Endothelial cell of umbilical vein (primary cell): Measurements from ENCODE around the gene FHIT. TPM values are rescaled to one million over a fixed set of nuclear protein-coding genes. Genes with fewer than 3 reads are reported as not detected.

Source experiments
- BruUV-seq: library from RNA; stranded (reverse); fragments of 400-500 nt; replicated peaks from 2 replicates; lab custom pipeline; 2021; lab: Mats Ljungman, UMichigan
- CTCF ChIA-PET: fragments of 300-600, 350-600 bp; sonication (Branson Sonifier 250); formaldehyde crosslinking; loops from one replicate; lab custom pipeline; 2021; ENCODE audit warnings: antibody characterized with exemption, inconsistent platforms; lab: Charles Lee
- POLR2A ChIA-PET: fragments of 300-600, 350-600 bp; sonication (Branson Sonifier 250); formaldehyde crosslinking; loops from one replicate; lab custom pipeline; 2021; ENCODE audit warnings: antibody characterized with exemption, inconsistent platforms; lab: Charles Lee
- DNase-seq: peaks from one replicate; pipeline ENCODE4 v3.0.0-alpha.2; 2011; ENCODE audit warnings: low read depth, low spot score
- FAIRE-seq: peaks from 2 replicates; lab custom pipeline; 2011; peaks lifted over from hg19 to GRCh38; lab: Jason Lieb, UNC
- H2AFZ ChIP-seq: 2 replicates; pipeline ENCODE4 v1.6.0; 2012; ENCODE audit warnings: low read depth, low read length, control low read depth, inconsistent platforms
- H3K27ac ChIP-seq: 2 replicates; pipeline ENCODE4 v1.5.1; 2011; ENCODE audit warnings: low read depth, mild to moderate bottlenecking, control low read depth, low read length, moderate library complexity; ENCODE audit not compliant: insufficient read depth
- H3K27me3 ChIP-seq, 2 experiments: 2 replicates each; pipeline versions ENCODE4 v1.6.0 to v1.6.1; 2011; ENCODE audit warnings: low read length in 2 of 2, mixed read lengths in 1 of 2; ENCODE audit not compliant: control insufficient read depth in 2 of 2, insufficient read depth in 2 of 2
- H3K36me3 ChIP-seq, 2 experiments: 2 replicates in 1 of 2; 3 replicates in 1 of 2; pipeline ENCODE4 v1.5.1; 2011; ENCODE audit warnings: low read length in 2 of 2, mild to moderate bottlenecking in 1 of 2, moderate library complexity in 1 of 2; ENCODE audit not compliant: control insufficient read depth in 2 of 2, insufficient read depth in 2 of 2; ENCODE audit errors: extremely low read depth in 1 of 2
- H3K4me1 ChIP-seq: 3 replicates; pipeline ENCODE4 v1.5.1; 2011; ENCODE audit warnings: mild to moderate bottlenecking, low read length; ENCODE audit not compliant: control insufficient read depth, insufficient read depth; ENCODE audit errors: extremely low read depth
- H3K4me2 ChIP-seq: 2 replicates; pipeline ENCODE4 v1.6.1; 2011; ENCODE audit warnings: low read length, control low read depth, mixed read lengths; ENCODE audit not compliant: insufficient read depth
- H3K4me3 ChIP-seq, 3 experiments: fragments of 200-600 bp in 1 of 3; sonication (generic), shearing (Covaris generic) in 1 of 3; replicated peaks in 1 of 3; 2 replicates each; pipeline ENCODE4 v1.5.1; 2011 to 2016; ENCODE audit warnings: control low read depth in 3 of 3, low read length in 3 of 3, mild to moderate bottlenecking in 2 of 3, inconsistent platforms in 1 of 3, low read depth in 1 of 3, moderate library complexity in 1 of 3; ENCODE audit not compliant: insufficient read depth in 1 of 3
- H3K79me2 ChIP-seq: 2 replicates; pipeline ENCODE4 v1.6.0; 2012; ENCODE audit warnings: low read length, inconsistent platforms; ENCODE audit not compliant: control insufficient read depth, insufficient read depth
- H3K9ac ChIP-seq: replicated peaks from 2 replicates; pipeline ENCODE3; 2011; ENCODE audit warnings: low read length, control low read depth; ENCODE audit not compliant: insufficient read depth; ENCODE audit errors: extremely low read depth
- H3K9me1 ChIP-seq: replicated peaks from 3 replicates; pipeline ENCODE4 v1.6.0; 2011; ENCODE audit warnings: mild to moderate bottlenecking, low read length; ENCODE audit not compliant: control insufficient read depth, insufficient read depth; ENCODE audit errors: extremely low read depth
- H3K9me3 ChIP-seq: replicated peaks from 2 replicates; pipeline ENCODE4 v1.5.1; 2012; ENCODE audit warnings: low read length, inconsistent platforms; ENCODE audit not compliant: control insufficient read depth, insufficient read depth
- H4K20me1 ChIP-seq: replicated peaks from 2 replicates; pipeline ENCODE3; 2011; ENCODE audit warnings: mild to moderate bottlenecking, low read length; ENCODE audit not compliant: control insufficient read depth, insufficient read depth; ENCODE audit errors: extremely low read depth
- CTCF ChIP-seq, 2 donors: IDR thresholded peaks; 1 replicate in 1 of 2; 2 replicates in 1 of 2; pipeline ENCODE4 v1.5.1; 2011; ENCODE audit warnings: low read length in 2 of 2, mild to moderate bottlenecking in 2 of 2, moderate library complexity in 2 of 2, control low read depth in 1 of 2, inconsistent platforms in 1 of 2, low read depth in 1 of 2; ENCODE audit not compliant: insufficient read depth in 1 of 2; ENCODE audit errors: extremely low read depth in 1 of 2
- EZH2 ChIP-seq: IDR thresholded peaks from 2 replicates; pipeline ENCODE4 v1.6.1; 2012; ENCODE audit warnings: borderline replicate concordance, low read depth, mild to moderate bottlenecking, moderate library complexity, low read length, inconsistent platforms; ENCODE audit not compliant: severe bottlenecking
- FOS ChIP-seq: IDR thresholded peaks from 2 replicates; pipeline ENCODE4 v1.6.1; 2011; ENCODE audit warnings: mild to moderate bottlenecking, low read length, moderate library complexity, borderline replicate concordance; ENCODE audit not compliant: insufficient read depth
- JUN ChIP-seq: IDR thresholded peaks from 2 replicates; pipeline ENCODE4 v1.6.1; 2011; ENCODE audit warnings: borderline replicate concordance, low read depth; ENCODE audit not compliant: insufficient read length, insufficient read depth
- MAX ChIP-seq: IDR thresholded peaks from 2 replicates; pipeline ENCODE4 v1.6.1; 2011; ENCODE audit not compliant: insufficient read depth, insufficient read length
- POLR2A ChIP-seq: IDR thresholded peaks from 2 replicates; pipeline ENCODE4 v1.6.1; 2012; ENCODE audit warnings: low read depth, mild to moderate bottlenecking, control low read depth, low read length
- POLR2AphosphoS5 ChIP-seq: IDR thresholded peaks from 2 replicates; pipeline ENCODE4 v1.6.1; 2012; ENCODE audit warnings: low read depth, mild to moderate bottlenecking, control low read depth, low read length, moderate library complexity; ENCODE audit not compliant: insufficient read depth
- dilution Hi-C: fragments of 300-500 bp; cut with MboI; formaldehyde crosslinking; loops from one replicate; pipeline ENCODE4 v1.15.0; 2019; ENCODE audit warnings: low sequenced_read_pairs; ENCODE audit not compliant: extremely low pct_ligation_motif_present
- intact Hi-C: fragments of 100-400 bp; cut with micrococcal nuclease; formaldehyde crosslinking; loops from one replicate; pipeline ENCODE4 v1.10.0; 2022
- polyA plus RNA-seq, 4 experiments: library from polyadenylated mRNA; depleted of rRNA in 3 of 4; stranded (reverse) in 3 of 4; unstranded in 1 of 4; fragments of >200 nt; gene quantifications; 2 replicates each; pipeline versions ENCODE4 v1.2.1 to v1.2.3, GENCODE V29; 2011 to 2012; ENCODE audit warnings: missing spikeins in 1 of 4
- total RNA-seq: library from RNA; stranded (reverse); gene quantifications from 2 replicates; pipeline ENCODE4 v1.2.3, GENCODE V29; 2021

The FHIT gene
- total and polyA plus RNA-seq, 2 donors (not counting 3 experiments of a cell fraction or from before 2014, with no cell fraction given) = 0.47 to 2.2 TPM

GRCh38 chr3:60101621-60102020 lies 1149.6 kb downstream of the FHIT start:
- no peaks in the 10 kb centered on the region for H3K36me3 ChIP-seq
- no peaks in the 10 kb centered on the region for H3K9me3 ChIP-seq
- BruUV-seq = no TSS peak
- ChIA-PET CTCF (no interaction called here), POLR2A (no interaction called here)
- H4K20me1 ChIP-seq = no peaks in the 10 kb centered on the region
- FAIRE-seq = no peak
- dilution Hi-C loops (no loop called here), intact Hi-C loops (no loop called here)
- no peaks in the 10 kb centered on the region for H3K27me3 ChIP-seq
- H3K9ac ChIP-seq = no peak overlapping the region
- no peak for TF ChIP-seq CTCF (IDR thresholded peaks at IDR 0.05; ENCODE audit: extremely low read depth in 1 of 2, insufficient read depth in 1 of 2, low read depth in 1 of 2, low read length in 2 of 2)
- H3K4me1 ChIP-seq = no peaks in the 10 kb centered on the region
- H3K4me3 ChIP-seq = no peak overlapping the region
- H3K27ac ChIP-seq = no peak overlapping the region
- no peak overlapping the region for H2AFZ ChIP-seq
- no peak overlapping the region for H3K4me2 ChIP-seq
- no peak for DNase-seq
- H3K79me2 ChIP-seq = no peaks in the 10 kb centered on the region
- no peaks in the 10 kb centered on the region for H3K9me1 ChIP-seq

GRCh38 chr3:60096403-60096802 lies 1154.8 kb downstream of the FHIT start:
- no peaks in the 10 kb centered on the region for H3K79me2 ChIP-seq
- no peaks in the 10 kb centered on the region for H3K9me1 ChIP-seq
- H3K4me2 ChIP-seq = no peak overlapping the region
- no peak overlapping the region for H3K4me3 ChIP-seq
- no peak overlapping the region for H2AFZ ChIP-seq
- intact Hi-C loops = no loop called here
- H4K20me1 ChIP-seq = no peaks in the 10 kb centered on the region
- DNase-seq (no peak), FAIRE-seq (no peak)
- H3K4me1 ChIP-seq = no peaks in the 10 kb centered on the region
- H3K9me3 ChIP-seq = no peaks in the 10 kb centered on the region
- H3K9ac ChIP-seq = no peak overlapping the region
- H3K27ac ChIP-seq = no peak overlapping the region
- CTCF ChIA-PET = no interaction called here
- H3K36me3 ChIP-seq = no peaks in the 10 kb centered on the region
- H3K27me3 ChIP-seq = no peaks in the 10 kb centered on the region
- POLR2A ChIA-PET = no interaction called here
- dilution Hi-C loops = no loop called here
- BruUV-seq = no TSS peak
- TF ChIP-seq EZH2 = no peak
- no peak for TF ChIP-seq POLR2AphosphoS5
- TF ChIP-seq FOS = no peak
- TF ChIP-seq MAX = no peak
- no peak for TF ChIP-seq POLR2A
- no peak for TF ChIP-seq JUN
